Measurements from ENCODE around the gene IL1RL2. TPM values are rescaled to one million over a fixed set of nuclear protein-coding genes. Genes with fewer than 3 reads are reported as not detected.

Gene IL1RL2
- total and polyA plus RNA-seq, 2 of the 8 experiments (the other 6 are each of a cell fraction or from before 2014, with no cell fraction given) = not detected

DNA sequence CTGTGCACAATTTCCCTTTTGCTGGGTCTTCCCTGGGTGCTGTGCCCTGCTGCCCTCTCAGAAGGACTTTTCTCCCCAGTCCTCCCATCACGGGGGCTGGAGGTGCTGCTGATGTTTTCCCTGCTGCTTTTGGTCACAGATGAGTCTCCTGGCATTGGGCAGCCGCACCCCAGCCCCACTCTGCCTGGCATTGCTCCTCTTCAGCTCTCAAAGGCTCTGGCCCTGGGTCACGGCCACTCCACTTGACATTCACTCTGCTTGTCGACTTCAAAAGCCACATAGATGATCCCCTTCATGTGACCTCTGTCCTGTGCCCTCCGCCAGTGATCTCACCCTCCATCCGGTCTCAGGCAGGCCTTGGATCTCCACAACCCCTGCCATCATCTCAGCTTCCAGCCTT, 81.0 kb downstream of the IL1RL2 start (continued):
- TF ChIP-seq CHD7 (IDR thresholded peaks at IDR 0.05; ENCODE audit: insufficient replicate concordance, low read length) (no peak), SP2 (IDR thresholded peaks at IDR 0.05; ENCODE audit: low read length) (no peak), SP1 (IDR thresholded peaks at IDR 0.05; ENCODE audit: low read depth, low read length) (no peak), GABPA (IDR thresholded peaks at IDR 0.05; ENCODE audit: borderline replicate concordance, insufficient read depth, low read length) (no peak), POLR2A (IDR thresholded peaks at IDR 0.05; ENCODE audit: control extremely low read depth in 1 of 2, low read depth in 2 of 2, low read length in 2 of 2) (no peak), NRF1 (IDR thresholded peaks at IDR 0.05; ENCODE audit: low read depth, low read length) (no peak), SIX5 (IDR thresholded peaks at IDR 0.05; ENCODE audit: low read depth, low read length) (no peak), CTBP2 (IDR thresholded peaks at IDR 0.05; ENCODE audit: borderline replicate concordance, insufficient read depth, insufficient read length, low read length) (no peak), CHD1 (IDR thresholded peaks at IDR 0.05; ENCODE audit: low read depth, low read length) (no peak)
- TF ChIP-seq, protein P1, sequence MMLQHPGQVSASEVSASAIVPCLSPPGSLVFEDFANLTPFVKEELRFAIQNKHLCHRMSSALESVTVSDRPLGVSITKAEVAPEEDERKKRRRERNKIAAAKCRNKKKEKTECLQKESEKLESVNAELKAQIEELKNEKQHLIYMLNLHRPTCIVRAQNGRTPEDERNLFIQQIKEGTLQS (IDR thresholded peaks at IDR 0.05; ENCODE audit: insufficient read depth, low read depth, low read length) = no peak
- TF ChIP-seq, protein P2, sequence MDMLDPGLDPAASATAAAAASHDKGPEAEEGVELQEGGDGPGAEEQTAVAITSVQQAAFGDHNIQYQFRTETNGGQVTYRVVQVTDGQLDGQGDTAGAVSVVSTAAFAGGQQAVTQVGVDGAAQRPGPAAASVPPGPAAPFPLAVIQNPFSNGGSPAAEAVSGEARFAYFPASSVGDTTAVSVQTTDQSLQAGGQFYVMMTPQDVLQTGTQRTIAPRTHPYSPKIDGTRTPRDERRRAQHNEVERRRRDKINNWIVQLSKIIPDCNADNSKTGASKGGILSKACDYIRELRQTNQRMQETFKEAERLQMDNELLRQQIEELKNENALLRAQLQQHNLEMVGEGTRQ (IDR thresholded peaks at IDR 0.05; ENCODE audit: low read length) = no peak
